Transverse colon (tissue), 4 donors: ENCODE results near the gene PTPRE.

Source experiments
- CTCF ChIP-seq, 5 experiments: fragments of 200-600 bp in 3 of 5; fragments of 450-650 bp in 2 of 5; sonication (generic) in 3 of 5; IDR thresholded peaks; 1 replicate in 2 of 5; 2 replicates in 3 of 5; pipeline ENCODE4 v1.5.1; 2016 to 2017; ENCODE audit warnings: antibody characterized with exemption in 5 of 5, inconsistent platforms in 3 of 5, mild to moderate bottlenecking in 2 of 5, moderate library complexity in 1 of 5
- EP300 ChIP-seq: sonication (generic); formaldehyde crosslinking; IDR thresholded peaks from one replicate; pipeline ENCODE4 v1.6.1; 2017; ENCODE audit warnings: antibody characterized with exemption, low read depth
- POLR2A ChIP-seq: fragments of 450-650 bp; IDR thresholded peaks from one replicate; pipeline ENCODE4 v1.6.1; 2016; ENCODE audit warnings: antibody characterized with exemption, mild to moderate bottlenecking, moderate library complexity
- POLR2AphosphoS5 ChIP-seq, 3 donors: sonication (generic); formaldehyde crosslinking; IDR thresholded peaks; one replicate each; pipeline ENCODE4 v1.6.1; 2016; ENCODE audit warnings: antibody characterized with exemption in 3 of 3

- no peak for TF ChIP-seq EP300
- TF ChIP-seq CTCF (IDR thresholded peaks at IDR 0.05), result no peak
- TF ChIP-seq POLR2A, result no peak
- no peak for TF ChIP-seq POLR2AphosphoS5 (IDR thresholded peaks at IDR 0.05)
These were observed 40.5 kb upstream of the PTPRE start for GRCh38 chr10:127866276-127867013.
